Mucosa of stomach (tissue), 1 donor: ENCODE results near the gene LZTR1.

ENCODE experiments used
- H3K27me3 ChIP-seq: one replicate; pipeline ENCODE4 v1.7.0; 2013; ENCODE audit warnings: mild to moderate bottlenecking, low read length; ENCODE audit not compliant: control insufficient read depth, insufficient read depth
- H3K36me3 ChIP-seq: one replicate; pipeline ENCODE4 v1.7.0; 2013; ENCODE audit warnings: low read length; ENCODE audit not compliant: control insufficient read depth, insufficient read depth
- H3K4me1 ChIP-seq: one replicate; pipeline ENCODE4 v1.7.0; 2013; ENCODE audit warnings: mild to moderate bottlenecking, low read length; ENCODE audit not compliant: control insufficient read depth, insufficient read depth
- H3K4me3 ChIP-seq: one replicate; pipeline ENCODE4 v1.7.0; 2013; ENCODE audit warnings: low read length
- H3K9ac ChIP-seq: one replicate; pipeline ENCODE4 v1.7.0; 2013; ENCODE audit warnings: mild to moderate bottlenecking, low read length, moderate library complexity
- H3K9me3 ChIP-seq: one replicate; pipeline ENCODE4 v1.7.0; 2013; ENCODE audit warnings: mild to moderate bottlenecking, low read length, moderate library complexity; ENCODE audit not compliant: control insufficient read depth
- donor health status: Pancreatic carcinoma.

LZTR1 gene

DNA sequence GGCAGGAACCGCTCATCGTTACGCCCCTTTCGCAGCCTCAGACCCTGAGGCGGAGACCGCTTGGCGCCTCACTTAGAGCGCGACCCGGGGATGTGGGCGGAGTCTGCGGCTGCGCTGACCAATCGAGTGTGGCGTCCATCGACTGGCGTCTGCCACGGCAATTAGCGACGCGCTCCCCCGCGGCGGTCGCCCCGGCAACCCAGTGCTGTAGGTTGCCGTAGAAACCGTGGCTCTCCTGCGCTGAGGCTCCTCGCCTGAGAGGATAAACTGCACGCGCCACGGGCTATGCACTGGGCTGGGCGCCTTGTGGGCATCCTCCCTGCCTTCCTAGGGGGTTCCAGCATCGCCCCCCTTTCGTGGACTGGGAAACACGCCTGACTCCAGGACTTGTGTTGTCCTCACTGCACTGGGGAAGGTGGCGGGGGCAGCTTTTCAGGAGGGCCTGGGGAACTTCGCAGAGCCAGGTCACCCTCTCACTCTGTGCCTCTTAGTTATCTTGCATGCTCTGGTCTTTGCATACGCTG is 32.2 kb downstream of the LZTR1 start:
- Histone ChIP-seq H3K9ac (peak overlapping the region; percentile 41), H3K27me3 (no peaks in the 10 kb centered on the region)

DNA sequence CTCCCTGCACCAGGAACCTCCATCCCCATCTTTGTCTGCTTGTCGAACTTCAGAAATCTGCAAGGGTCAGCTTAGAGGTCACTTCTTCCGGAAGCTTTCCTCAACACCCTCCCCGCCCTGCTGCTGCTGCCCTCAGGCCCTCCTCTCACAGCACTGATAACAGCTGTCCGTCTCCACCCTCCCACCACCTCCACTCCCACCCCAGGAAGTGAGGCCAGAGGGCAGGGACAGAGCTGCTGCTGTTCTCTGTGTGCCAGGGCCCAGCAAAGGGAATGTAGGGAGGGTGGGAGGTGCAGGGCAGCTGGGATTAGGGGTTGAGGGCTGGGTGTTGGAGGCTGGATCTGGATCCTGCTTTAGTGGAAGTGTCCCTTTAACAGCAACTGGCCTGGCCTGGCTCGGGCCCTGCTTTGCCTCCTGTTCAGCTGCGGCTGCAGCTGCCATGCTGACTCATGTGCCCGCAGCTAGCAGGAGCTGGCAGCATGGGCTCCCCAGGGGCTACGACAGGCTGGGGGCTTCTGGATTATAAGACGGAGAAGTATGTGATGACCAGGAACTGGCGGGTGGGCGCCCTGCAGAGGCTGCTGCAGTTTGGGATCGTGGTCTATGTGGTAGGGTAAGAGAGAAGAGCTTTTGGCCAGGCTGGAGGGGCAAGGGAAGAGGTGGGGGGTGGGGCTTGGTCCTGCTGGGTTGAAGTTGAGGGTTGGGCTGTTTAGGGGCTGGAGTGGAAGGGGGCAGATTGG is 32.8 kb downstream of the LZTR1 start, which contains the start of gene P2RX6:
Gene P2RX6, plus strand, starts transcription at position 440 of the 740 bp plus-strand sequence. Its CDS starts 10 bp downstream, at position 450.
- peaks cover 23% of the 10 kb centered on the region for H3K4me1 ChIP-seq
- no peaks in the 10 kb centered on the region for H3K9me3 ChIP-seq
- H3K4me3 ChIP-seq: peak within 1 kb of the TSS; percentile 60
- H3K9ac ChIP-seq: peak within 1 kb of the TSS; percentile 41
- H3K36me3 ChIP-seq: no peaks in the 10 kb centered on the region
- H3K27me3 ChIP-seq: no peaks in the 10 kb centered on the region

More for the DNA sequence above, 32.2 kb downstream of the LZTR1 start:
- peaks cover 23% of the 10 kb centered on the region for H3K4me1 ChIP-seq
- H3K36me3 ChIP-seq: no peaks in the 10 kb centered on the region
- peak overlapping the region; percentile 60 for H3K4me3 ChIP-seq
- H3K9me3 ChIP-seq: no peaks in the 10 kb centered on the region

DNA sequence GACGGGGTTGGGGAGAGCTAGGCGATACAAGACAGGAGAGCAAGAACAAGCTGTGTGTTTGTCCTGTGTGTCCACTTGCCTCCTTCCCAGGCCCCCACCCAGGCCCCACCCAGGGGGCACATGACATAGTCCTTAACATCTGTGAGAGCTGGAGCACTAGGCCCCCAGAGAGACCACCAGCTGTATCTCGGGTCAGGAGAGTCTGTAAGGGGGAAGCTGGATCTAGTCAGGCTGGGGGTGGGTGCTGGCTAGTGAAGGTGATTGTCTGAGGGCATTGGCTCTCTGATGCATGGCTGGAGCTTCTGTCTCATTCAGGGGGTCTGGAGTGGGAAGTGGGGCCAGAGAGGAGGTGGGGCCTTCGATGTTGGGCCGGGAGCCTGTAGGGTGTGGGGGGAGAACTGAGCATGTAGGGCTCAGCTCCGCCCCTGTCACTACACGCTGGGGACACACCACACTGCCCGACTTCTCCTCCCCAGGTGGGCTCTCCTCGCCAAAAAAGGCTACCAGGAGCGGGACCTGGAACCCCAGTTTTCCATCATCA is 33.4 kb downstream of the LZTR1 start:
- no peak overlapping the region for H3K4me3 ChIP-seq
- no peaks in the 10 kb centered on the region for H3K36me3 ChIP-seq
- peaks cover 23% of the 10 kb centered on the region for H3K4me1 ChIP-seq
- no peak overlapping the region for H3K9ac ChIP-seq
- H3K27me3 ChIP-seq: no peaks in the 10 kb centered on the region
- H3K9me3 ChIP-seq: no peaks in the 10 kb centered on the region

DNA sequence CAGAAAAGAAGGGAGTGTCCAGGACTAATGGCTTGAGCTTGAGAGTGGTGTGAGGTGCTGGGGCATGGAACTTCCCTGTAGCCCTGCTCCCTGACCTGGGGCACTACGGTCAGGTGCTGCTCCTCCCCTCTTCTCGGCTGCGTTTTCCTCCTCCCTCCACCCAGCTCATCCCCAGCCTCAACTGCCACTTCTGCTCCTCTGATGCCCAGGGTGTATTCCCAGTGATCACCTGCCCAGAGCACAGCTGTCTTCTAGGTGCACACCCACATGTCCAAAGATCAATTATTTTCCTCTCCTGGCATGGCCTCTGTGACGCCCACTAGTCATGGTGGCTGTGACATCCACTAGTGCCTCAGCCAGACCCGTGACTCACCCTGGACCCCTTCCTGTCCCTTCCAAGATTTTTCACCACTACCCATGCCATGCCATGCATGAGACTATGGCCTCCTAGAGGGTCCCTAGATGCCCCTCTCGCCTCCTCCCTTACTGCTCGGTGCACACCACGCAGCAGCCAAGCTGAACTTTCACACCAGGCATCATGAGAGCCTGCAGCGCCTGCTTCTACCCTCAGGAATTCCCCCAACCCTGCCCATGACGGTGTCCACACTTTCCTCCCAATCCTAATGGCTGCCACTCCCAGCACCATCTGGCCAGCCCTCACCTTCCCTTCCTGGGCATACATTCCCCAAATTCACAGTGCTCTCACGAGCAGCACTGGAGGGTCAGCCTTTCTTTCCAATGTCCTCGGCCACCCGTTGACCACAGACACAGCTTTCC is 34.7 kb downstream of the LZTR1 start:
- H3K36me3 ChIP-seq: no peaks in the 10 kb centered on the region
- H3K4me1 ChIP-seq: peaks cover 23% of the 10 kb centered on the region
- no peak overlapping the region for H3K4me3 ChIP-seq
- no peaks in the 10 kb centered on the region for H3K27me3 ChIP-seq
- H3K9ac ChIP-seq: no peak overlapping the region
- no peaks in the 10 kb centered on the region for H3K9me3 ChIP-seq

DNA sequence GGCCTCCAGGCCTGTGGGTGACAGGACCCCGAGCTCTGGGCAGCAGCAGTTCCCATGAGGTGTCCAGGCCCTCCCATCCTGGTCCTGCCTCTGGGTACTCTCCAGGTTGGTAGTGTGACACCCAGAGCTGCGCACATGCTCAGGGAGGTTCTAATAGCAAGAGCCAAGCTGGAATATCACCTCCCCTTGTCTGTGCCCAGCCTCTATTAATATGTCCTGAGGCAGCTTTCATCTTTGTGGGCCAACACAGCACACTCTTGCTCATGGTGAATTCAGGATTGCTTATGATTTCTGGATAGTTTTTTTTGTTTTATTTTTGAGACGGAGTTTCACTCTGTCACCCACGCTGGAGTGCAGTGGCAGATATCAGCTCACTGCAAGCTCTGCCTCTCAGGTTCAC is 36.2 kb downstream of the LZTR1 start:
- Histone ChIP-seq H3K4me3 (no peak overlapping the region), H3K27me3 (no peaks in the 10 kb centered on the region), H3K9me3 (no peaks in the 10 kb centered on the region), H3K9ac (no peak overlapping the region), H3K4me1 (peaks cover 23% of the 10 kb centered on the region), H3K36me3 (no peaks in the 10 kb centered on the region)

DNA sequence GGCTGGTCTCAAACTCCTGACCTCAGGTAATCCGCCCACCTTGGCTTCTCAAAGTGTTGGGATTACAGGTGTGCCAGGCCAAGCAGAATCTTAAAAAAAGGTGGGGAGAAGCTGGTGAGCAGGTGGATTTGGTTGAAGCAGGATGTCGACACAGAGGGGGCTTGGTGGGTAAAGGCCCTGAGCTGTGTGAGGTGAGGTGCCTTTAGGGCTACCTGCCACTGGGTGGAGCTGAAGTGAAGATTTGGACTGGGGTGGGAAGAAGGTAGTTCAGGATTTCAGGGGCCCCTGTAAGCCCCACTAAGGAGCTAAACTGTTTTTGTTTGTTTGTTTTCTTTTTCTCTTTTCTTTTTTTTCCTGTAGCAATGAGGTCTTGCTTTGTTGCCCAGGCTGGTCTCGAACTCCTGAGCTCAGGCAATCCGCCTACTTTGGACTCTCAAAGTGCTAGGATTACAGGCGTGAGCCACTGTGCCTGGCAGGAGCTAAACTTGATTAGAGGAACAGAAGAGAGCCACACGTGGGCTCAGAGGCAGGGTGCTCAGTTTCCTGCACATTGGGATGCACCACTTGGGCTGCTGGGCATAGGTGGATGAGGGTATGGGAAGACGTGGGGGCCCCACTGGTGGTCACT is 38.8 kb downstream of the LZTR1 start:
- Histone ChIP-seq H3K9me3 (no peaks in the 10 kb centered on the region), H3K9ac (no peak overlapping the region), H3K27me3 (no peaks in the 10 kb centered on the region), H3K4me3 (no peak overlapping the region), H3K36me3 (no peaks in the 10 kb centered on the region), H3K4me1 (no peaks in the 10 kb centered on the region)

DNA sequence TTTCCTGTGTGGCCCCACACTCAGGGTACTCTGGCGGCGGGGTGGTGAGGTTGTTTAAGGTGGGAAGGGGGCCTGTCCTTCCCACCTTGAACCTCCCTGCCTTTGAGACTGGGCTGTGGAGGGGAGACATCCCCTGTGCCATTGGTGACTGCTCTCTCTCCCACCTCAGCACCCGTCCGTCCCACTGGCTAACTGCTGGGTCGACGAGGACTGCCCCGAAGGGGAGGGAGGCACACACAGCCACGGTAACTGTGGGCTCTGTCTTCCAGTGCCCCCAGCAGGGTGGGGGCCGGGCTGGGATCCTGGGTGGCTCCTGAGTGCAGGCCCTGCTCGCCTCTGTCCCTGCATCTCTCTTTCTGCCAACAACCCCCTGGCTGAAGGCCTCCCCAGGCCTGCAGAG is 40.4 kb downstream of the LZTR1 start:
- no peak overlapping the region for H3K9ac ChIP-seq

DNA sequence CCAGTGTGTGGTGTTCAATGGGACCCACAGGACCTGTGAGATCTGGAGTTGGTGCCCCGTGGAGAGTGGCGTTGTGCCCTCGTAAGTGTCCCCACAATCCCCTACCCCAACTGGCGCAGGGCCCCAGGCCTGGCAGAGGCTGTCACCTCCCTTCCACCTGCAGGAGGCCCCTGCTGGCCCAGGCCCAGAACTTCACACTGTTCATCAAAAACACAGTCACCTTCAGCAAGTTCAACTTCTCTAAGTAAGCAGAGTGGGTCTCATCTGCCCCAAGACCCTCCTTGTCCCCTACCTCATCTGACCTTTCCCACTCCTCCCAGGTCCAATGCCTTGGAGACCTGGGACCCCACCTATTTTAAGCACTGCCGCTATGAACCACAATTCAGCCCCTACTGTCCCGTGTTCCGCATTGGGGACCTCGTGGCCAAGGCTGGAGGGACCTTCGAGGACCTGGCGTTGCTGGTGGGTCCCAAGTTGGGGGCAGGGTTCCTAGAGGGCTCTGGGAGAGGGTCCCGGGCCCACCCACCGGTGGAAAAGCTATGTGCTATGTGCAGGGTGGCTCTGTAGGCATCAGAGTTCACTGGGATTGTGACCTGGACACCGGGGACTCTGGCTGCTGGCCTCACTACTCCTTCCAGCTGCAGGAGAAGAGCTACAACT is 41.0 kb downstream of the LZTR1 start:
- no peaks in the 10 kb centered on the region for H3K36me3 ChIP-seq
- H3K9ac ChIP-seq: no peak overlapping the region
- H3K4me3 ChIP-seq: no peak overlapping the region
- H3K9me3 ChIP-seq: no peaks in the 10 kb centered on the region
- H3K27me3 ChIP-seq: no peaks in the 10 kb centered on the region
- H3K4me1 ChIP-seq: peaks cover 5% of the 10 kb centered on the region

More for the DNA sequence above, 40.4 kb downstream of the LZTR1 start:
- H3K9me3 ChIP-seq: no peaks in the 10 kb centered on the region
- H3K36me3 ChIP-seq: no peaks in the 10 kb centered on the region
- H3K4me1 ChIP-seq: peaks cover 5% of the 10 kb centered on the region
- no peak overlapping the region for H3K4me3 ChIP-seq
- no peaks in the 10 kb centered on the region for H3K27me3 ChIP-seq

DNA sequence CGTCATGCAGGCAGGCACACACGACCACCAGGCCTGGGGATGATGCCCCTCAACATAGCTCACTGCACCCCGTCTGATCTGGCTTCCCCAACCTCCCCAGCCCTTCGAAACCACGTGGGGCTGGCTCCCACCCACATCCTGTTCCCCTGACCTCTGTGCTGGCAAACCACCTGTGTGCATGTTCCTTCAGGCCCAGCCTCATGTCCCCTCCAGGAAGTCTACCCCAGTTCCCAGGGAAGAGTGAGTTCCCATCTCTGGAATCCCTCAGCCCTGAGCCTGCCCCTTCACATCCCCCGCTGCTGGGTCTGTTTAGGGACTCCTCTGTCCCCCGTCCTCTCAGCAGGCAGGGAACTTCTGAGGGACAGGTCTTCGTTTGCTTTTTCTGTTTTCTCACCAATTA is 43.2 kb downstream of the LZTR1 start:
- Histone ChIP-seq H3K9me3 (no peaks in the 10 kb centered on the region), H3K4me1 (peaks cover 5% of the 10 kb centered on the region), H3K36me3 (no peaks in the 10 kb centered on the region), H3K4me3 (no peak overlapping the region), H3K27me3 (no peaks in the 10 kb centered on the region), H3K9ac (no peak overlapping the region)

DNA sequence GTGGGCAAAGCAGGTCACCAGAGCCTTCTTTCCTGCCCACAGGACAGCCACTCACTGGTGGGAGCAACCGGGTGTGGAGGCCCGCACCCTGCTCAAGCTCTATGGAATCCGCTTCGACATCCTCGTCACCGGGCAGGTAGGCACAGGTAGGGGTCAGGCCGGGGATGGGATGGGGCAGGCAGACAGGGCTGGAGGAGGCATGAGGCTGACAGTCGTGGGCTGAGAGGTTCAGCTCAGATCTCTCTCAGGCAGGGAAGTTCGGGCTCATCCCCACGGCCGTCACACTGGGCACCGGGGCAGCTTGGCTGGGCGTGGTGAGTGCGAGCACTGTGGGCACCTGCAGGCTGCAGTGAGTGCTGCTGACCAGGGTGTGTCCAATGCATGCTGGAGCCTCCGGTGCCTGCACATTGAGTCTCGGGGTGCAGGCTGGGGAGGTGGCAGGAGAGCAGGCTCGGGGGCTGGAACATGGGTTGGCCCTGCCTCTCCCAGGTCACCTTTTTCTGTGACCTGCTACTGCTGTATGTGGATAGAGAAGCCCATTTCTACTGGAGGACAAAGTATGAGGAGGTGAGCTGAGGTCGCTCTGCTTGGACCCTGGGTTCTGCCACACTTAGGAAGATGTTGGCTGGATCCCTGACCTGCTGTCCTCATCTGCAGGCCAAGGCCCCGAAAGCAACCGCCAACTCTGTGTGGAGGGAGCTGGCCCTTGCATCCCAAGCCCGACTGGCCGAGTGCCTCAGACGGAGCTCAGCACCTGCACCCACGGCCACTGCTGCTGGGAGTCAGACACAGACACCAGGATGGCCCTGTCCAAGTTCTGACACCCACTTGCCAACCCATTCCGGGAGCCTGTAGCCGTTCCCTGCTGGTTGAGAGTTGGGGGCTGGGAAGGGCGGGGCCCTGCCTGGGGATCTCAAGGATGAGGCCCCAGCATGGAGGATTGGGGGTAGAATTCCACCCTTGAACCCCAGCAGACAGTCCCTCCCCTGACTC is 44.0 kb downstream of the LZTR1 start:
- no peaks in the 10 kb centered on the region for H3K27me3 ChIP-seq
- no peaks in the 10 kb centered on the region for H3K36me3 ChIP-seq
- no peak overlapping the region for H3K4me3 ChIP-seq
- H3K9me3 ChIP-seq: no peaks in the 10 kb centered on the region
- peaks cover 5% of the 10 kb centered on the region for H3K4me1 ChIP-seq
- no peak overlapping the region for H3K9ac ChIP-seq
